Measurements from ENCODE around the gene ANGPTL4. TPM values are rescaled to one million over a fixed set of nuclear protein-coding genes. Genes with fewer than 3 reads are reported as not detected.

The ANGPTL4 gene
- polyA plus RNA-seq, 2 of the 4 experiments (the other 2 are of a cell fraction) = 12.3 to 30.8 TPM

DNA sequence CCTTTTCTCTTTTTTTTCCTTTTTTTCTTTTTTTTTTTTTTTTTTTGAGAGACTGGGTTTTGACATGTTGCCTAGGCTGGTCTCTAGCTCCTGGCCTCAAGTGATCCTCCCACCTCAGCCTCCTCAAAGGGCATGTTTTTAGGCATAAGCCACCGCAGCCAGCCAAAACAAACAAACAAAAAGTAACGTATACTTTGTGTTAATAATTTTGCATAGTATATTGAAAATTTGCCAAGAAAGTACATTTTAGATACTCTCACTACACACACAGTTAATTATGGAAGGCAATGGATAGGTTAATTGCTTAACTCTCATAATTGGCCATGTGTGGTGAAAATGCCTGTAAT lies 24.6 kb downstream of the ANGPTL4 start:
- peak overlapping the region; percentile 84 for H3K27ac ChIP-seq
- H3K4me3 ChIP-seq = no peak overlapping the region
- POLR2A ChIA-PET = no interaction called here
- peaks cover 44% of the 10 kb centered on the region for H3K4me1 ChIP-seq
- peak overlapping the region; percentile 78 for H3K4me2 ChIP-seq
- DNase-seq (ENCODE audit: low read depth in 1 of 2, low spot score in 1 of 2) (no peak), ATAC-seq (no peak), FAIRE-seq (no peak)
- H3K9me3 ChIP-seq = no peaks in the 10 kb centered on the region
- TF ChIP-seq POLR2AphosphoS2 (conservative IDR thresholded peaks at IDR 0.05; ENCODE audit: low read length) (no peak), RARB (CRISPR knock-in tag; IDR thresholded peaks at IDR 0.05) (no peak), CEBPB (IDR thresholded peaks at IDR 0.05) (no peak), EHF (CRISPR knock-in tag; IDR thresholded peaks at IDR 0.05) (no peak), HMGXB4 (CRISPR knock-in tag; IDR thresholded peaks at IDR 0.05; ENCODE audit: borderline replicate concordance) (no peak), E2F6 (IDR thresholded peaks at IDR 0.05; ENCODE audit: borderline replicate concordance, low read depth) (no peak), SMC3 (IDR thresholded peaks at IDR 0.05) (no peak), FOXS1 (CRISPR knock-in tag; IDR thresholded peaks at IDR 0.05) (no peak), FOSB (CRISPR knock-in tag; IDR thresholded peaks at IDR 0.05) (no peak), CTCF (IDR thresholded peaks at IDR 0.05) (no peak), POLR2A (IDR thresholded peaks at IDR 0.05; ENCODE audit: low read length) (no peak), PHF8 (IDR thresholded peaks at IDR 0.05; ENCODE audit: borderline replicate concordance, low read depth) (no peak), ZC3H11A (IDR thresholded peaks at IDR 0.05) (no peak), TP53 (CRISPR knock-in tag; IDR thresholded peaks at IDR 0.05) (no peak), HDAC2 (IDR thresholded peaks at IDR 0.05) (no peak)
- WGBS (ENCODE audit: missing lambda C conversion rate) = 4% methylated on average over 2 of the region's 2 CpGs
- CTCF ChIA-PET = interaction anchor here (0.7 to 8.0 kb wide), 2 partner anchors 13 to 35 kb away, joined by 3 to 71 read pairs; no protein-coding TSS in a partner anchor

DNA sequence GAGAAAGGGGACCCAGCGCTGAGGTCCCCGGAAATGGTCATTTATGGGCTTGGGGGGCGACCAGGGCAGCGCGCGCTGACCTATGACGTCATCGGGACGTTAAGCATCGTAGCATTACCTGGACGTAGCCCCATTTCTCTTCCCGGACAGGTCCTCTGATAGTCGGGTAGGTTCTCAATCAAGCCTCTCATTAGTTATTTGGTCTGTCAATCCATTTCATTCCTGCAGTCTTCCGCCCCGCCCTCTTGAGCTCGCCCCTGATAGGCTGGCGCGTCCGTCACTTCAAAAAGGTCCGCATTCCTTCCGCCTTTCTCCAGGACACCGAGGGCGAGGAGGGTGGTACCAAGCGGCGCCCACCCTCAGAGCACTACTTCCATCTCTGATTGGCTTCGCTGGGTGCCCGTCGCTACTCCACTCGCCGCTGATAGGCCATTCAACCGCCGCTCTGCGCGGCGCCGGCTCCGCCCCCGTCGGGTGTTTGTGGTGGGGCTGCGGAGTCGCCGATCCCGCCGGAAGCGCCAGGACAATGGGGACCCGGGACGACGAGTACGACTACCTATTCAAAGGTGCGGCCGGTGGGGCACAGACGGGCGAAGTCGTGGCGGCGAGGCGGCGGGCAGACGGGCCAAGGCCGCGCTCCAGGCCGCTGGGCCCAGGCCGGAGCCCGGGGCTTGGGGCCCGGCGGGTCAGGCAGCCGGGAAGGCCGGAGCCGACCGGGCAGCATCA lies 26.1 kb downstream of the ANGPTL4 start, which contains the start of gene RAB11B:
Gene RAB11B (plus strand): TSS at position 470 of the 726 bp plus-strand sequence. CDS start 57 bp downstream, at position 527.
- CTCF ChIA-PET = interaction anchor here (0.7 to 8.0 kb wide), 3 partner anchors 27 to 37 kb away, joined by 3 to 71 read pairs (median 3); partner anchors contain the start of gene ANGPTL4
- H3K4me1 ChIP-seq = peaks cover 59% of the 10 kb centered on the region
- peak; percentile 70 for FAIRE-seq
- H3K27ac ChIP-seq = peak within 1 kb of the TSS; percentile 100
- peak within 1 kb of the TSS; percentile 78 for H3K4me2 ChIP-seq
- H3K4me3 ChIP-seq = peak within 1 kb of the TSS; percentile 98
- WGBS (ENCODE audit: missing lambda C conversion rate) = 0% methylated on average over 15 of the region's 70 CpGs
- peak; percentile 93 for ATAC-seq
- DNase-seq (ENCODE audit: low read depth in 1 of 2, low spot score in 1 of 2) = peak; percentile 97 to 100
- POLR2A ChIA-PET = interaction anchor here (0.6 to 1.6 kb wide), 14 partner anchors 11 to 152 kb away, joined by 3 to 9 read pairs (median 4); partner anchors contain the start of genes ANGPTL4, HNRNPM, MARCHF2 and ZNF414
- no peaks in the 10 kb centered on the region for H3K9me3 ChIP-seq
- TF ChIP-seq FOXS1 (CRISPR knock-in tag; IDR thresholded peaks at IDR 0.05) = 0 out of 2 replicates have a peak, but pooled peaks have one; percentile 57
- TF ChIP-seq GATA3 (IDR thresholded peaks at IDR 0.05; ENCODE audit: borderline replicate concordance) = no peak; the same call in 1 of the 2 replicates
- TF ChIP-seq CHD4 (IDR thresholded peaks at IDR 0.05; ENCODE audit: borderline replicate concordance) = no peak
- 0 out of 2 replicates have a peak, but pooled peaks have one; percentile 39 for TF ChIP-seq HOXB13 (CRISPR knock-in tag; IDR thresholded peaks at IDR 0.05; ENCODE audit: low read depth)
- TF ChIP-seq, protein P1, sequence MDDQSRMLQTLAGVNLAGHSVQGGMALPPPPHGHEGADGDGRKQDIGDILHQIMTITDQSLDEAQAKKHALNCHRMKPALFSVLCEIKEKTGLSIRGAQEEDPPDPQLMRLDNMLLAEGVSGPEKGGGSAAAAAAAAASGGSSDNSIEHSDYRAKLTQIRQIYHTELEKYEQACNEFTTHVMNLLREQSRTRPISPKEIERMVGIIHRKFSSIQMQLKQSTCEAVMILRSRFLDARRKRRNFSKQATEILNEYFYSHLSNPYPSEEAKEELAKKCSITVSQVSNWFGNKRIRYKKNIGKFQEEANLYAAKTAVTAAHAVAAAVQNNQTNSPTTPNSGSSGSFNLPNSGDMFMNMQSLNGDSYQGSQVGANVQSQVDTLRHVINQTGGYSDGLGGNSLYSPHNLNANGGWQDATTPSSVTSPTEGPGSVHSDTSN (IDR thresholded peaks at IDR 0.05) = peak; percentile 97
- TF ChIP-seq JUN (IDR thresholded peaks at IDR 0.05) = peak in 1 of 2 experiments; percentile 57; a peak in 1 of 5 replicates
- TF ChIP-seq CBX8 (IDR thresholded peaks at IDR 0.05) = no peak
- TF ChIP-seq PHF8 (IDR thresholded peaks at IDR 0.05; ENCODE audit: borderline replicate concordance, low read depth) = peak; percentile 66; the same call in 1 of the 2 replicates
- peak; percentile 68 for TF ChIP-seq ZFP36 (IDR thresholded peaks at IDR 0.05; ENCODE audit: borderline replicate concordance, partially characterized antibody)
- no peak for TF ChIP-seq E2F6 (IDR thresholded peaks at IDR 0.05; ENCODE audit: borderline replicate concordance, low read depth)
- no peak for TF ChIP-seq FOSL2 (IDR thresholded peaks at IDR 0.05)
- peak; percentile 93 for TF ChIP-seq FOSL2 (CRISPR knock-in tag; IDR thresholded peaks at IDR 0.05)
- TF ChIP-seq FOSB (CRISPR knock-in tag; IDR thresholded peaks at IDR 0.05) = no peak
- no peak for TF ChIP-seq CTCF (IDR thresholded peaks at IDR 0.05)
- no peak for TF ChIP-seq NFE2L2 (conservative IDR thresholded peaks at IDR 0.05; ENCODE audit: low read length)
- TF ChIP-seq, protein P2, sequence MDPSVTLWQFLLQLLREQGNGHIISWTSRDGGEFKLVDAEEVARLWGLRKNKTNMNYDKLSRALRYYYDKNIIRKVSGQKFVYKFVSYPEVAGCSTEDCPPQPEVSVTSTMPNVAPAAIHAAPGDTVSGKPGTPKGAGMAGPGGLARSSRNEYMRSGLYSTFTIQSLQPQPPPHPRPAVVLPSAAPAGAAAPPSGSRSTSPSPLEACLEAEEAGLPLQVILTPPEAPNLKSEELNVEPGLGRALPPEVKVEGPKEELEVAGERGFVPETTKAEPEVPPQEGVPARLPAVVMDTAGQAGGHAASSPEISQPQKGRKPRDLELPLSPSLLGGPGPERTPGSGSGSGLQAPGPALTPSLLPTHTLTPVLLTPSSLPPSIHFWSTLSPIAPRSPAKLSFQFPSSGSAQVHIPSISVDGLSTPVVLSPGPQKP (IDR thresholded peaks at IDR 0.05; ENCODE audit: low read depth, low read length) = peak; percentile 84; the same call in 1 of the 2 replicates

Data from A549 (cell line).